ENCODE results near the gene ITGA2.

GRCh38 chr5:53127107-53127506 lies 138.0 kb downstream of the ITGA2 start:
- TF ChIP-seq CTCF (IDR thresholded peaks at IDR 0.05; ENCODE audit: control extremely low read depth in 1 of 3, insufficient read depth in 1 of 3, low read depth in 1 of 3, low read length in 3 of 3) (no peak), MAFK (IDR thresholded peaks at IDR 0.05; ENCODE audit: low read depth, low read length) (no peak), POLR2A (IDR thresholded peaks at IDR 0.05; ENCODE audit: control extremely low read depth in 1 of 2, low read depth in 2 of 2, low read length in 2 of 2) (no peak), POU5F1 (IDR thresholded peaks at IDR 0.05; ENCODE audit: low read depth, low read length) (no peak), SIN3A (conservative IDR thresholded peaks at IDR 0.05 in 1 of 2, IDR thresholded peaks at IDR 0.05 in 1 of 2; ENCODE audit: low read depth in 1 of 2, low read length in 2 of 2) (no peak)

Measured in H1 (cell line).